Stimulated activated naive CD4-positive, alpha-beta T cell treated with Interleukin-2 at 50 U/mL for 16 hours (primary cell): ENCODE measurements around the gene MPL.

Experiments
- DNase-seq: peaks from one replicate; lab custom pipeline; 2025; lab: John Stamatoyannopoulos, UW

Gene MPL

DNA sequence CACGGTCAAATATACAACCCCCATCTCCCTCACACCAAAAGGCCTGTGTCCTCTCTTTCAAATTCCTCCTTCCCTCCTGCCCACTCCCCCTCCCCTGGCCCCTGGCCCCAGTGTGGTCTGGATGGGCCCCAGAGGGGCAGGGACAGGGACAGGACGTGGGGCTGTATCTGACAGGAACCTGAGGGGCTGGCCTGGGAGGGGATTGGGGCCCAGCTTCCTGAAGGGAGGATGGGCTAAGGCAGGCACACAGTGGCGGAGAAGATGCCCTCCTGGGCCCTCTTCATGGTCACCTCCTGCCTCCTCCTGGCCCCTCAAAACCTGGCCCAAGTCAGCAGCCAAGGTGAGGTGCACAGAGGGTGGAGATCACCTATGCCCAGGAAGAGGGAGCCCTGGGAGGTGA, at the start of gene MPL:
MPL (plus strand) TSS at position 231 of the 400 bp plus-strand sequence; CDS start at position 262, 31 bp downstream.
- no peak for DNase-seq

- DNase-seq, result no peak
These were observed 49.4 kb upstream of the MPL start for GRCh38 chr1:43288058-43288784.

- DNase-seq, result no peak
These were observed 48.6 kb upstream of the MPL start for GRCh38 chr1:43288785-43289706.

GRCh38 chr1:43292216-43292615, 45.4 kb upstream of the MPL start:
- no peak for DNase-seq

- DNase-seq, result no peak
These were observed 44.9 kb upstream of the MPL start for GRCh38 chr1:43292679-43293078.

- DNase-seq, result no peak
These were observed 44.4 kb upstream of the MPL start for GRCh38 chr1:43293176-43293575.

DNA sequence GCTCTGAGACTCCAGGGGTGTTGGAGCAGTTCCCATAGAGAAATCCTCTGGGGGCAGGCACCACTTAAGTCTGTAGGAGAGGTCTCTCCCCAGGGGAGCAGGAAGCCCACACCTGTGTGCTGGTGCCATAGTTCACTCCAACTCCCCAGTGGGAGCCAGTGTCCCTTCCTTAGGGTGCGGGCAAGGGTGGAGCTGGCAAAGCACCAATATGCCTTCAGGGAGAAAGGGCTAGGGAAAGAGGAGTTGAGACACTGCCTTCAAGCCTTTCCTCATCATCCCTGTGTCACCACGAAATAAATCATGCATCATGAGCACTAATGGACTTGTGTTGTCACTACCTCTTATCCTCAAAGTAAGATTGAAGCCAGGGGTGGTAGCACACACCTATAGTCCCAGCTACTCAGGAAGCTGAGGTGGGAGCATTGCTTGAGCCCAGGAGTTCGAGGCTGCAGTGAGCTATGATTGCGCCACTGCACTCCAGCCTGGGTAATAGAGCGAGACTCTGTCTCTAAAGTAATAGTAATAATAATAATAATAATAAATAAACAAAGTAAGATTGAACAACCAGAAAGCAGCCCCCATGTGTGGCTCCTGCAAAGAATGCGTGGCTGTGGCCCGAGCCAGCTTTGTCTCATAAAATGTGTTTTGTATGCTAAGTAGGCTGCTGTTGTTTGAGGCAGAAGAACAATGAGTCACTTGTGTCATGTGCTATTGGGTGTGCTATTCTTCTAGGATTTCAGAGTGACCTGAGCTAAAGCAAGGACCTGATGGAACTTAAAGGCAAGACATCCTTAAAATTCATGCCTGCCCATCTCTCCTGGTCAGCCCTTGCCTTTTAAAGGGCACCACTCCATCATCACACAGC, 43.5 kb upstream of the MPL start:
- no peak for DNase-seq

- DNase-seq, result no peak
These were observed 42.9 kb upstream of the MPL start for GRCh38 chr1:43294761-43295160.

GRCh38 chr1:43296207-43296606, 41.4 kb upstream of the MPL start:
- DNase-seq, result no peak

- no peak for DNase-seq
These were observed 39.6 kb upstream of the MPL start for GRCh38 chr1:43298055-43298454.

- DNase-seq, result no peak
These were observed 38.5 kb upstream of the MPL start for GRCh38 chr1:43299101-43299500.

DNA sequence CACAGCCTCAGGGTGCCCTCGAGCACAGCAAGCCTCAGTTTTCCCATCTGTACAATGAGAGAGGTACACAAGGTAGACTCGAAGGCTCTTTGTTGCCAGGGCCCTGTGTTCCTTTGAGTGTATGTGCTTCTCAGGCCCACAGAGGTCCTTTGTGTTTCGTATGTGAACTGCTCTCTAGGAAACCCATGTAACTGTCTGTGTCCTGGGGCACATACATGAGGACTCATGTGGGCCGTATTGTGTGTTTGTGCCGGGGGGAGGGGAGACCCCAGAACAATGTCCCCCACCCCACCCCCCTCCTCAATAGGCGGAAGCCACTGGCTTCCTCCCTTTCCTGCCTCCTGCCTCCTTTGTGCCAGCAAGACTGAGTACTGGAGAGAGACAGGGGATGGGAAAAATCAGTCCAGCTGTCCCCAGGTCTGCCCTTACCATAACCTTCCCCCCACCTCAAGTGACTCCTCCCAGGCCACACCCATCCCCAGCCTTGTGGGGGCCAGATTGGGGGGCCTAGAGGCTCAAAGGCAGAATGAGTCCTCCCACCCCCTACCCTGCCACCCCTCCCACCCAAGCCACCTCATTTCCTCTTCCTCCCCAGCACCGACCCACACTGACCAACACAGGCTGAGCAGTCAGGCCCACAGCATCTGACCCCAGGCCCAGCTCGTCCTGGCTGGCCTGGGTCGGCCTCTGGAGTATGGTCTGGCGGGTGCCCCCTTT, 37.1 kb upstream of the MPL start, which contains the start of gene TIE1:
TIE1 (plus strand) TSS at position 605 of the 717 bp plus-strand sequence; CDS start at position 695, 90 bp downstream.
- no peak for DNase-seq

DNA sequence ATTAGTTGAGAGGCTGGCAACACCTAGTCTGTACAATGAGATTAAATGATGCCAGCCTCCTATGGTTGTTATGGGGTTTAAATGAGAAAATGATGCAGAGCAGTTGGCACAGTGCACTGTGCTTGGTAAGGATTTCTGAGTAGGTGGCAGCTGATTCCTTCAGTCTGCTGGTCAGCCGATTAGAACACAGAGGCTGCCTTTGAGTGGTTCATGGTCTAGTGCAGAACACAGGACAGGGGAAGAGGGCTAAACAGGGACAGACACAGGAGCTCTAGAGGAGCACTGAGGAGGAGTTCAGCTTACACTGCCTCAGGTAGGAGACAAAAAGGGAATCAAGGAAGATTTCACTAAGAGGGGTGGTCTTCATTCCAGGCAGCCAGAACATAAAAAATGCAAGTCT, 35.4 kb upstream of the MPL start:
- no peak for DNase-seq

DNA sequence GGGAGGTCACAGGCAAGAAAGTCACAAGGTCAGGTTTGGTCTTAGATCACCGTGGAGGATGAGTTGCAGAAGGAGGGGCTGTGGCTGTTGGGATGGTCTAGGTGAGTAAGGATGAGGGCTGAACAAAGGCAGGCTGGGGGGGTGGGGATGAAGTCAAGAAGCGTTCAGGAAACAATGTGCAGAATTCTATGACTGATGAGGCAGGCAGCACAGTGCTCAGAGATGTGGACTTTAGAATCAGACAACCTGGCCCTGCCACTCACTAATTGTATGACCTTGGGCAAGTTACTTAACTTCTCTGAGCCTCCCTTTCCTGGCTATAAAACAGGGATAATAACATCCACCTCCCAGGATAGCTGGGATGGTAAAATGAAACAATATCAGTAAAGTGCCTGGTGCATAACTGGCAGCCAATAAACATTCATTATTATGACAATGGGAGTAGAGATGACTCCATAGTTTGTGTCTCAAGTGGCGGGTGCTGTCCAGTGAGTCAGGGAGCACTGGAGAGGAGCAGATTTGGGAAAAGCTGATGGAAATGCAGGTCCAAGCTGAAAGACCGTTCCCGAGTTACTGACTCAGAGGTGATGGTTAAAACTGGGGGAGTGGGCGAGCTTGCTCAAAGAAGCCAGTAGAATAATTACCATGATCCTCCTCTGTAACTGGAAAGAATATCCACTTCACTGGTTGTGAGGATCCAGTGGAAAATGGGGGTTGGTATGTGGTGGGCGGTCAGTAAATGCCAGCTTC, 34.7 kb upstream of the MPL start:
- no peak for DNase-seq

- no peak for DNase-seq
These were observed 33.9 kb upstream of the MPL start for GRCh38 chr1:43303471-43304313.

DNA sequence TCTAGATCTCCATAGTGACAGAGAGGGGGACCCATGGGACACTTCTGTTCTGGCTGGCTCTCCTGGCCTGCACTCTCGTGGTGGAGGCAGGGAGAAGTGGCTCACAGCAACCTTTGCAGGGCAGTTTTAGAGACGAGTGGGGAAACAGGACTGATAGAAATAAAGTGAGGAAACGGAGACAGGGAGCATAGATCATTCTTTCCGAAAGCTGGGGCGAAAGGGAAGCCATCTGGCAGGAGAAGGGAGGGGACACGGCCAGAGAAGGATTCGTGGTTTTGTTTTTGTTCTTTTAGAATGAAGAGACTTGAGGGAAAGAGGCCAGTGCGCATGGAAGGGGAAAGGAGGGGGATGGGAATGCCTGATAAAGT, 33.3 kb upstream of the MPL start:
- no peak for DNase-seq

DNA sequence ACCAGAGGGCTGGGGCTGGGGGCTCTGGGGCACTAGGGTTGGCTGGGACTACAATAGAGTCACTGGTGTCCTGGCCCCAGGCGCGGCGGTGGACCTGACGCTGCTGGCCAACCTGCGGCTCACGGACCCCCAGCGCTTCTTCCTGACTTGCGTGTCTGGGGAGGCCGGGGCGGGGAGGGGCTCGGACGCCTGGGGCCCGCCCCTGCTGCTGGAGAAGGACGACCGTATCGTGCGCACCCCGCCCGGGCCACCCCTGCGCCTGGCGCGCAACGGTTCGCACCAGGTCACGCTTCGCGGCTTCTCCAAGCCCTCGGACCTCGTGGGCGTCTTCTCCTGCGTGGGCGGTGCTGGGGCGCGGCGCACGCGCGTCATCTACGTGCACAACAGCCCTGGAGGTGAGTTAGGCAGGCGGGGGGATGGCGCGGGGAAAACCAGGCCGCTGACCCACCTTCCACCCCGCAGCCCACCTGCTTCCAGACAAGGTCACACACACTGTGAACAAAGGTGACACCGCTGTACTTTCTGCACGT, 32.8 kb upstream of the MPL start:
- no peak for DNase-seq

DNA sequence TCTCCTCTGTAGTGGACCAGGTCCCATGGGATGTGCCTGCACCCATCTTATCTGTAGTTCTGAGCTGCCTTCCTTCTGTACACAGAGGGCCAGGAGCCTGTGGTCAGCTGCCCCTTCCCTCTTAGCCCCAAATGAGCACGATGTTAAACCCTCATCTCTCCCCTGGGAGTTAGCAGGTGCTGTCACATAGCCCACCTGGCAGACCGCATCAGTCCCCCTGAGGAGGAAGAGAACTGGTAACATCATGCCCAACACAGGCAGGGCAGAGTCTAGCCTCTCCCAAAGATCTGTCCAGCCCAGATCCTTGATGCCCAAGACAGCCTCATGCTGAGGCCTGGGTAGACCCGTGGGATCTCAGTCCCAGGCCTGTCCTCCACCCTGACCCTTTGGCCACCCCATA, 32.2 kb upstream of the MPL start:
- no peak for DNase-seq

GRCh38 chr1:43305926-43306687, 31.5 kb upstream of the MPL start:
- no peak for DNase-seq
